GM19438 (cell line): ENCODE results near the gene COL18A1.

Source experiments
- ATAC-seq: cut with Tn5 transposase; IDR thresholded peaks from one replicate; pipeline ENCODE4 v1.9.1; 2021; ENCODE audit warnings: low read depth; ENCODE audit not compliant: unreplicated experiment

COL18A1 gene

DNA sequence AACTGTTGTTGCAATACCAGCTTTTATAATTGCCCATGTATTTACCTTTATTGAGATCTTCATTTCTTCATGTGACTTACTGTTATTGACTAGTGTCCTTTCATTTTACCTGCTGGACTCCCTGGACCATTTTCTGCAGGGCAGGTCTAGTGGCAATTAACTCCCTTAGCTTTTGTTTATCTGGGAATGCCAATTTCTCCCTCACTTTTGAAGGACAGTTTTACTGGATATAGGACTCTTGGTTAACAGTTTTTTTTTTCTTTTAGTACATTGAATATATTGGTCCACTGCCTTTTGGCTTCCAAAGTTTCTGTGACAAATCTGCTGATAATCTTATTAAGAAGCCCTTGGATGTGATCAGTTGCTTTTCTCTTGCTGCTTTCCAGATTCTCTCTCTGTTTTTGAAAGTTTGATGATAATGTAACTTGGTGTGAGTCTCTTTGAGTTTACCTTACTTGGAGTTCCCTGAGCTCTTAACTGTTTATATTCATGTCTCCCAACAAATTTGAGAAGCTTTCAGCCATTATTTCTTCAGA lies 56.9 kb downstream of the COL18A1 start:
- ATAC-seq: no peak

- ATAC-seq: no peak
Observed at GRCh38 chr21:45463871-45464270, 58.9 kb downstream of the COL18A1 start.

GRCh38 chr21:45464309-45464708 lies 59.3 kb downstream of the COL18A1 start:
- no peak for ATAC-seq

DNA sequence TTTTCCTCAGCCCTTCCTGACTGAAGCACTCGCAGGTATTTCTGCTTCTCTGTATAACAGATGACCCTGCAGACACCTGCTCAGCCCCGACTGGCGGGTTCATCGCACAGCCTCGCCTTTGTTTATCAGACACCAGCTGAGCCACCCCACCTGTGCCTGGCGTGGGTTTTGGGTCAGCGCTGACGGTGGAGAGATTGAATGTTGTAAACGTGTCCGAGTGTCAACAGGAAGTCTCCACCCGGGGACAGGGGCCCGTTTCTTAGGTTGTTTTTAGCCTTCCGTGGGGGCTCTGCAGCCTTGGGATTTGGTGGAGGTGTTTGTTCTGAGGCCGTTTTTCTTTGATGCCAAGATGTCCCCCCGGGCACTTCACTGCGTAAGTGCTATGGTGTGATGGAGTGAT lies 60.1 kb downstream of the COL18A1 start:
- no peak for ATAC-seq

- ATAC-seq: no peak
Observed at GRCh38 chr21:45465611-45466329, 60.8 kb downstream of the COL18A1 start.

DNA sequence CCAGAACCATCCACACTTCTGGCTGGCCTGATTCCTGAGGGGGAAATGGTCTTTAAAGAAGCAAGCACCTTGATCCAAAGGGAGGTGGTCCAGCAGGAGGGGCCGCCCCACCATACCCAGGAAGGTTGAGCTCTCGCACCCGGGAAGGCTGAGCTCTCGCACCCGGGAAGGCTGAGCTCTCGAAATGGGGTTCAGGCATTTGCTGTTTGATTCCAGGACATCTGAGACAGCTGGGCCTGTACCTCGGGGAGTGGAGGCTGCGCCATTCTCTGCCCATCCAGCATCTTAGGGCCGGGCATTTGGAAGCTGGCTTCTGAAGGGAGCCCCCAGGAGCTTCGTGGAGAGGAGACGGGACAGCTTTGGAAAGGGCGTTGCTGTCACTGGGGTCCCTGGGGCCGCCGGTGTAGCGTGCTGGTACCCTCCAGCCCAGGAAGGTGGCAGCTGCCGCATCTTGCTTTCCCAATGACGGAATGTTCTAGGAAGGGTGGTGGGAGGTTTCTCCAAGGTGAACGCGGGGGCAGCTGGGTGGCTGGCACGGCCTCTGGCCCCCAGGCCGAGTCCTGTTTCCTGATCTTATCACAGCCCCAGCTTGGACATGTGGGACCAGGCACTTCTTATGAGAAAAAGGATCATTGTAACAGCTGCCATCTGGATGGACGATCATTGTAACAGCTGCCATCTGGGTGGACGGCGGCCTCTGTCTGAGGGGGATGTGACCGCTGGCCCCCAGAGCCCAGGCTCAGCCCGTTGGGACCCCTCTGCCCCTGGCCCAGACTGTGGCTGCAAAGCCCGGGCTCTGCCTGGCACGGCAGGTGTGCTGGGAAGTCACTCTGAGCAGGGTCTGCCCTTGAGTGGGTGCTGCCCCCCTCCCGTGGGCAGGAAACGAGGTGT lies 61.6 kb downstream of the COL18A1 start:
- ATAC-seq: no peak

DNA sequence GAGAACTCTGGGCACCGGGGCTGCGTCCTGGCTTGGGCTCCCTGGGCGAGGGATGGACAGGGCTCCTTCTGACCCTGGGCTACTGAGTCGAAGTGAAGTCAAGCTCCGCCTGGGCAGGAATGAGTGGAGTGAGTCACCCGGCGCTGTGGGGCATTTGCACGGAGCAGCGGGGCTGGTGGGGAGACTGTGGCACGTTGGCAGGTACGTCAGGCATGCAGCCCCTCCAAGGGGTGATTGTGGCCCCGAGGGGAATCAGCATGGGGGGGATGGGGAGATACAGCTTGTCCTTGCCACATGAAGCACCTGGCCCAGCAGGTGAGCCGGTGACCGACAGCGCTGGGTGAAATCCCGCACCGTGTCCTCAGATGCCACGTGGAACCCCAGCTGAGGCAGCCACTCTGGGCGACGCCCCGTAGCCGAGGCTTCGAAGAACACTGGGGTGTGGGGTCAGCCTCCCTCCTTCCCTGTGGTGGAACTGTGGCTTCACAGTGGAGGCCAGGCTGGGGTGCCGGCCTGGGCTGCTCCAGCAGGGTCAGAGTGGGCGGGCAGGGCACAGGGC lies 62.3 kb downstream of the COL18A1 start:
- ATAC-seq: no peak

DNA sequence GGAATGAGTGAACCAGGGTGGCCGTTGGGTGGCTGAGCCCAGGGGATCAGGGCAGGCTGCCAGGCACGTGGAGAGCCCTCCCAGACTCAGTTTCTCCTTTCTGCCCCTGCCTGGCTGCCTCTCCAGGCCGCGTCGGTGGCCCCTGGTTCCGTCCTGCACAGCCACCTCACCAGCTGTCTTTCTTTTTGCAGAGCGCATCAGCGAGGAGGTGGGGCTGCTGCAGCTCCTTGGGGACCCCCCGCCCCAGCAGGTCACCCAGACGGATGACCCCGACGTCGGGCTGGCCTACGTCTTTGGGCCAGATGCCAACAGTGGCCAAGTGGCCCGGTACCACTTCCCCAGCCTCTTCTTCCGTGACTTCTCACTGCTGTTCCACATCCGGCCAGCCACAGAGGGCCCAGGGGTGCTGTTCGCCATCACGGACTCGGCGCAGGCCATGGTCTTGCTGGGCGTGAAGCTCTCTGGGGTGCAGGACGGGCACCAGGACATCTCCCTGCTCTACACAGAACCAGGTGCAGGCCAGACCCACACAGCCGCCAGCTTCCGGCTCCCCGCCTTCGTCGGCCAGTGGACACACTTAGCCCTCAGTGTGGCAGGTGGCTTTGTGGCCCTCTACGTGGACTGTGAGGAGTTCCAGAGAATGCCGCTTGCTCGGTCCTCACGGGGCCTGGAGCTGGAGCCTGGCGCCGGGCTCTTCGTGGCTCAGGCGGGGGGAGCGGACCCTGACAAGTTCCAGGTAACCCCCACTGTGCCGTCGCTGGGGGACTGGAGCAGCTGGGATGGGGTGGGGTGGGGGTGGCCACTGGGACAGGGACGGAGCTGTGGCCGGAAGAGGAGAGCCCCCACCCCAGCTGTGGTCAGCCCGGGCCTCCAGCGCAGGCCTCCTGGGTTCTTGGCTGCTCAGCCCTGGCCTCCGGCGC lies 63.3 kb downstream of the COL18A1 start:
- ATAC-seq: no peak

DNA sequence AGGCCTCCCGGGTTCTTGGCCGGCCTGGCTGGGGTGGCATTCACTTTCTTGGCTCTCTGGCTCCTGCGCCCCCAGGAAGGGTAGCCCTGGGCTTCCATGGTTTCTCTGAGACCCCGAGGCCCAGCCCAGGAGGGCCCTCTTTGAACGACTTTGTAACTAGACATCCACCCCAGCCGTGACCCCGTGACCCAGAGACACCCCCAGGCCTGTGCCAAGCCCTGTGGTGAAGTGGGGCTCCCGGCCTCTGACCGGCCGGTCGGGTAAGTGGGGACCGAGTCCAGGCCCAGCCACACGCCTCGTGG lies 64.0 kb downstream of the COL18A1 start:
- no peak for ATAC-seq

DNA sequence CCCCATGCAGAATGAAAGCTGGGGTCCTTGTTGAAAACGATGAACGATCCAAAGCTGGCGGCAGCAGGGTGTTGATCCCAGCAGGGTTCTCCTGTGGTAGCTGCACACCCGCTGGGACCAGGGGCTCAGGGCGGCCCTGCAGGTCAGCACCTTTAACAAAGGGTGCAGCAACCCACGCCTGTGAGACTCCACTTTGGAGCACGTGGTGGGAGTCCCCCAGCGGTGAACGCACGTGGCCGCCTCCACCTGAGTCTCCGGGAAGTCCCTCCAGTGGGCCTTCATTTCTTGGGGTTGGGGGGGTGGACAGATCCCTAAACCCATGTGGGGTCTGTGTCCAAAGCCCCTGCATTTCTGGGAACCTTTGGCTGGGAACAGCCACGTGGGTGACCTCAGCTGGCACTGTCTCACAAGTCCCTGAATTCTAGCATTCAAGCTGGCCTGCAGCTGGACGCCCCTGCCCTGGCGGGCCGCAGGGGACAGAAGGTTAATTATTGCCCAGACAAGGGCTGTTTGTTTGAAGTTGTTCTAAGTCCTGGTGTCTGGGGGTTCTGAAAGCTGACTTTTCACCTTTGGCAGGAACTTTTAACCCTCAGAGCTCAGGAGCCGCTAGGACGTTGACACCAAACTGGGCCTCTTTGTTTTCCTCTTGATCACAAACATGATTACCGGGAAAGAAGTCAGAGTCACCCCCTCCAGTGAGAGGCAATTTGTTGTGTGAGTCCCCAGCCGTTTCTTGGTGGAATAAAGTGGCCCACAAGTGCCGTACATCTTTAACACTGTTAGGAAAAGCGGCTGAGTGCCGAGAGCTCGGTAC lies 64.5 kb downstream of the COL18A1 start:
- no peak for ATAC-seq

GRCh38 chr21:45470087-45470515 lies 65.1 kb downstream of the COL18A1 start:
- ATAC-seq: no peak

- ATAC-seq: no peak
Observed at GRCh38 chr21:45470773-45471524, 66.0 kb downstream of the COL18A1 start.

DNA sequence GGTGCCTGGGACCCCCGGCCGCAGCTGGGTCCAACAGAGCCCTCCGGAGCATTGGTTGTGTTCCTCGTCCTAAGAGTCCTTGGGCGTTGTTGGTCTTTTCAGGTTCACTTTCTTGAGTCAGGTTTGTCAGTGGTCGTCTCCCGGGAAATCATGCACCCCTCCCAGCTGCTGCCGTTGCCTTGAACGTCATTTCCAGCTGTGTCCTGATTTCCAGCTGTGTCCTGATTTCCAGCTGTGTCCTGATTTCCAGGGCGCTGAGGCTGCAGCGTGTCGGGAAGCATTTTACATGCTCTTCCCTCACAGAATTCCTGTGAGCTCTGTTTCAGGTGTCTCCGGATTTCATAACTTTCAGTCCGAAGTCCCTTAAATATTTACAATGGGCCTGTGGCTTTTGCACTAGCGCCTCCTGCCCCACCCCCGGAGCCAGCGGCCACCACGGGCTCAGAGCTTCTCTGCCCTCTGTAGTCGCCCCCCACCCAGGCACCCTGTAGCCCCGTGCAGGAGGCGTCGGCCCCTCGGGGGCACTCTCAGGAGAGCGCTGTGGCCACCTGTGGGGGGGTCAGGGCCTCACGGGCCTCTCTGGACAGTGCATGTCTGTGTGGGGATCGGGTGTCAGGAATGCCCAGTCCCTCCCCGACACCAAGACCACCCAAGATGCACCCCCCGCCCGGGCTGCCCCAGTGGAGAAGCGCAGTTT lies 66.7 kb downstream of the COL18A1 start:
- no peak for ATAC-seq

DNA sequence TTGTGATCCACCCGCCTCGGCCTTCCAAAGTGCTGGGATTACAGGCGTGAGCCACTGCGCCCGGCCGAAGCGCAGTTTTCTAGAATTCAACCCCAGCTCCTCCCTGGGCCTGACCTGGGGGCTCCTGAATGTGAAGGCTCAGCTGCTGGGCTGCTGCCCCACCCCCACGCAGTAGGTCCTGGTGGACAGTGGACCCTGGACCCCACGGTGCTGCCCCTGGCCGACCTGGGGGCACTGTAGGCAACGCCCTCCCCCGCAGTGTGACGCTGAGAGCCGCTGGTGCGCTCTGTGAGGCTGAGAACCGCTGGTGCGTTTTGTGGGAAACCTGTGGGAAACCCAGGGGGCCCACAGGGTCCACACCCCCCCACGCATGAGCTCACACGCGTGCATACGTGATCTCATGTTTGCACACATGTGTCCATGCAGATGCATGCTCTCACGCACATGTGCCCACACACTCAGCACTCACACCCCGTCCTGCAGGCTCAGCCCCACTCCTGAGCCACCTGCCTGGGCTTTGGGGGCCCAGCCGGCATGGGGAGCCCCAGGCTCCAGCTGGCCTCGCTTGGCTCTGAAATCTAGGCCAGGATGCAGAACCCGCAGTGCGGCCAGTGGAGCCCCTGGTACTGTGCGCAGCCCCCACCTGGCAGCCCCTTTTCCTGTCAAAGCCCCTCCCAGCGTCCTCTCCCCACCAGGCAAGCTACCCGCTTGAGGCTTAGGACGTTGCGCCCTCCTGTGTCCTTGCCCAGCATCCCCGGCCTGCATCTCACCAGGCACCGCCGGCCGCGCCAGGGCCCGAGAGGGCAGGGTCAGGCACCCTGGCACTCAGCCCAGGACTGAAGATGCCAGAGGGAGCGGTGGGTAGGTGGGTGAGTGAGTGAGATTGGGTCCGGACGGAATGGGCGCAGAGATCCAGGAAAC lies 67.7 kb downstream of the COL18A1 start:
- no peak for ATAC-seq

DNA sequence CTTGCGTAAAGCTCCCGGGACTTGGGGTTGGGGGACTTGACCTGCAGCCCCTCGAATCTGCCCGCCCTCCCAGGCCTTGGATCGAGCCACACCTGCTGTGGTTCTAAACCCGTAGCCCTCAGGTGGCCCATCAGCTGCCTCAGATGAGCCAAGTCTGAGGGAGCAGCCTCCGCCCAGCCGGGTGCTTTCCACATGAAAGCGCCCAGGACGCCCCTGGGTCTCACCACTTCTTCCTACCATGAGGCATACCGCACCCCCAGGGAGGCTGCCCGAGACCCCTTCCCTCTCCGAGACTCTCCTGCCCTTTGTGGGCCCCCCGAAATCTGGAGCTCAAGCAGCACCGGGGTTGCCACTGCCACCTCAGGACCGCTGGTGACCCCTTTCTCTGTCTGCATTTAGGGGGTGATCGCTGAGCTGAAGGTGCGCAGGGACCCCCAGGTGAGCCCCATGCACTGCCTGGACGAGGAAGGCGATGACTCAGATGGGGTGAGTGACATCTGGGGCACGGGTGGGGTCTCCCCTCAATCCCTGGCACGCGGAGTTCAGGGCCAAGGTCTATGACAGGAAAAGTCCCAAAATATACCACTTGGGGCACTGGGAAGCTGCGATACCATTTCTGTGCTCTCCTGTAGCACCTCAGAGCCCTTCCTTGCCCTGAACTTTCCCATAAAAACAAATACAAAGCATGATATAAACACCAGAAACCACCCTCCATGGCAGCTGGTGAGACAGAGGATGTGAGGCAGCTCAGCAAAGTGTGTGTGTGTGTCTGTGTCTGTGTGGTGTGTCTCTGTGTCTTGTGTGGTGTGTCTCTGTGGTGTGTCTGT lies 68.7 kb downstream of the COL18A1 start:
- no peak for ATAC-seq

DNA sequence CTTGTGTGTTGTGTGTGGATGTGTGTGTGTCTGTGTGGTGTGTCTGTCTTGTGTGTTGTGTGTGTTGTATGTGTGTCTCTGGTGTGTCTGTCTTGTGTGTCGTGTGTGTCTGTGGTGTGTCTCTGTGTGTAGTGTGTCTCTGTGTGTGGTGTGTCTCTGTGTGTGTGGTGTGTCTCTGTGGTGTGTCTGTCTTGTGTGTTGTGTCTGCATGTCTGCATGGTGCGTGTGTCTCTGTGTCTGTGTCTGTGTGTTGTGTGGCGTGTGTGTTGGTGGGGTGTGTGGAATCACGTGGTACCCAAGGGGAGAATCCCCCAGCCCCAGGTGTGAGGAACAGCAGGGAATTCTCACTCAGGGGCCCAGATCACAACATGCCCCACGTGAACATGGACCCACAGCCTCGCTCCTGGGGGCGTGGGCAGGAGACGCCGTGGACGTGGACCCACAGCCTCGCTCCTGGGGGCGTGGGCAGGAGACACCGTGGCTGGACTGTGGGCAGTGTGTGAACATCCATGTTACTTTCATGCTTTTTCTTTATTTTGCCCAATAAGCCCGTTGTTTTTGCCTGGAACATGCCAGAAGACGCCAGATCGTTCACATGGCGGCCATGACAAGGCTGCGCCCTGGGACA lies 69.5 kb downstream of the COL18A1 start:
- ATAC-seq: no peak
